HEK293 (cell line): ENCODE data around the gene PIP5KL1.

ENCODE experiments used
- ZNF157 ChIP-seq: fragments of 450-650 bp; formaldehyde crosslinking; IDR thresholded peaks from 2 replicates; pipeline ENCODE4 v1.5.1; 2016; ENCODE audit warnings: missing biosample characterization, missing genetic modification characterization
- ZNF175 ChIP-seq: fragments of 450-650 bp; formaldehyde crosslinking; IDR thresholded peaks from 2 replicates; pipeline ENCODE4 v1.5.1; 2016; ENCODE audit warnings: missing biosample characterization, missing genetic modification characterization
- ZNF350 ChIP-seq: fragments of 450-650 bp; formaldehyde crosslinking; IDR thresholded peaks from 2 replicates; pipeline ENCODE4 v1.5.0; 2017; ENCODE audit warnings: missing biosample characterization, mild to moderate bottlenecking, missing genetic modification characterization
- ZNF416 ChIP-seq: fragments of 450-650 bp; formaldehyde crosslinking; IDR thresholded peaks from 2 replicates; pipeline ENCODE4 v1.5.1; 2016; ENCODE audit warnings: missing biosample characterization, missing genetic modification characterization
- ZNF658 ChIP-seq: fragments of 450-650 bp; formaldehyde crosslinking; IDR thresholded peaks from 2 replicates; pipeline ENCODE4; 2016; ENCODE audit warnings: missing biosample characterization, missing genetic modification characterization
- ZNF701 ChIP-seq: fragments of 450-650 bp; formaldehyde crosslinking; IDR thresholded peaks from 2 replicates; pipeline ENCODE4 v1.5.1; 2016; ENCODE audit warnings: missing biosample characterization, missing genetic modification characterization
- ZNF830 ChIP-seq: fragments of 450-650 bp; IDR thresholded peaks from 2 replicates; pipeline ENCODE4 v1.5.0; 2018; ENCODE audit warnings: missing biosample characterization, missing genetic modification characterization, low read depth, mild to moderate bottlenecking, moderate library complexity
- TF ChIP-seq, protein P1 (sequence below): fragments of 450-650 bp; formaldehyde crosslinking; IDR thresholded peaks from 2 replicates; pipeline ENCODE4 v1.5.1; 2016; ENCODE audit warnings: missing biosample characterization, missing genetic modification characterization
- TF ChIP-seq, protein P2 (sequence below): fragments of 450-650 bp; formaldehyde crosslinking; IDR thresholded peaks from 2 replicates; pipeline ENCODE4 v1.5.1; 2017; ENCODE audit warnings: missing biosample characterization, mild to moderate bottlenecking, missing genetic modification characterization, moderate library complexity
- TF ChIP-seq, protein P3 (sequence below): fragments of 450-650 bp; formaldehyde crosslinking; IDR thresholded peaks from 2 replicates; pipeline ENCODE4 v1.5.1; 2016; ENCODE audit warnings: missing biosample characterization, missing genetic modification characterization
- TF ChIP-seq, protein P4 (sequence below): fragments of 450-650 bp; formaldehyde crosslinking; IDR thresholded peaks from 2 replicates; pipeline ENCODE4 v1.5.1; 2016; ENCODE audit warnings: missing biosample characterization, missing genetic modification characterization

DNA sequence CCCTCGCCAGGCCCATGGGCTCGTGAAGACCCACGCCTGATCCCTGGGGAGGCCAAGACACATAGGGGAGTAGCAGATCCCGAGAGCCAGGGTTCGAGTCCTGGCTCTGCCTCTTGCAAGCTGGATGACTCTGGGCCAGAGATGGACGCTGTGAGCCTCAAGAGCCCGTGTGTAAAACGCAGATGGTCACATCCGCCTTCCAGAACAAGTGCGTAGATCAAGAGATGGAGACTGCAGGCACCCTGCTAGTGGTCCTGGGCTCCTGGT lies 22.0 kb downstream of the PIP5KL1 start:
- TF ChIP-seq ZNF416 (tag by site-specific recombination), result no peak
- TF ChIP-seq, protein P1, sequence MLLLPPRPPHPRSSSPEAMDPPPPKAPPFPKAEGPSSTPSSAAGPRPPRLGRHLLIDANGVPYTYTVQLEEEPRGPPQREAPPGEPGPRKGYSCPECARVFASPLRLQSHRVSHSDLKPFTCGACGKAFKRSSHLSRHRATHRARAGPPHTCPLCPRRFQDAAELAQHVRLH (tag by site-specific recombination), result no peak
- no peak for TF ChIP-seq ZNF175 (tag by site-specific recombination)
- TF ChIP-seq ZNF830 (tag by site-specific recombination), result no peak
- TF ChIP-seq, protein P2, sequence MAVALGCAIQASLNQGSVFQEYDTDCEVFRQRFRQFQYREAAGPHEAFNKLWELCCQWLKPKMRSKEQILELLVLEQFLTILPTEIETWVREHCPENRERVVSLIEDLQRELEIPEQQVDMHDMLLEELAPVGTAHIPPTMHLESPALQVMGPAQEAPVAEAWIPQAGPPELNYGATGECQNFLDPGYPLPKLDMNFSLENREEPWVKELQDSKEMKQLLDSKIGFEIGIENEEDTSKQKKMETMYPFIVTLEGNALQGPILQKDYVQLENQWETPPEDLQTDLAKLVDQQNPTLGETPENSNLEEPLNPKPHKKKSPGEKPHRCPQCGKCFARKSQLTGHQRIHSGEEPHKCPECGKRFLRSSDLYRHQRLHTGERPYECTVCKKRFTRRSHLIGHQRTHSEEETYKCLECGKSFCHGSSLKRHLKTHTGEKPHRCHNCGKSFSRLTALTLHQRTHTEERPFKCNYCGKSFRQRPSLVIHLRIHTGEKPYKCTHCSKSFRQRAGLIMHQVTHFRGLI (tag by site-specific recombination), result no peak
- TF ChIP-seq, protein P3, sequence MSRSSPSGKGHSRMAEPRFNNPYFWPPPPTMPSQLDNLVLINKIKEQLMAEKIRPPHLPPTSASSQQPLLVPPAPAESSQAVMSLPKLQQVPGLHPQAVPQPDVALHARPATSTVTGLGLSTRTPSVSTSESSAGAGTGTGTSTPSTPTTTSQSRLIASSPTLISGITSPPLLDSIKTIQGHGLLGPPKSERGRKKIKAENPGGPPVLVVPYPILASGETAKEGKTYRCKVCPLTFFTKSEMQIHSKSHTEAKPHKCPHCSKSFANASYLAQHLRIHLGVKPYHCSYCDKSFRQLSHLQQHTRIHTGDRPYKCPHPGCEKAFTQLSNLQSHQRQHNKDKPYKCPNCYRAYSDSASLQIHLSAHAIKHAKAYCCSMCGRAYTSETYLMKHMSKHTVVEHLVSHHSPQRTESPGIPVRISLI (tag by site-specific recombination), result no peak
- no peak for TF ChIP-seq ZNF157 (tag by site-specific recombination)
- TF ChIP-seq, protein P4, sequence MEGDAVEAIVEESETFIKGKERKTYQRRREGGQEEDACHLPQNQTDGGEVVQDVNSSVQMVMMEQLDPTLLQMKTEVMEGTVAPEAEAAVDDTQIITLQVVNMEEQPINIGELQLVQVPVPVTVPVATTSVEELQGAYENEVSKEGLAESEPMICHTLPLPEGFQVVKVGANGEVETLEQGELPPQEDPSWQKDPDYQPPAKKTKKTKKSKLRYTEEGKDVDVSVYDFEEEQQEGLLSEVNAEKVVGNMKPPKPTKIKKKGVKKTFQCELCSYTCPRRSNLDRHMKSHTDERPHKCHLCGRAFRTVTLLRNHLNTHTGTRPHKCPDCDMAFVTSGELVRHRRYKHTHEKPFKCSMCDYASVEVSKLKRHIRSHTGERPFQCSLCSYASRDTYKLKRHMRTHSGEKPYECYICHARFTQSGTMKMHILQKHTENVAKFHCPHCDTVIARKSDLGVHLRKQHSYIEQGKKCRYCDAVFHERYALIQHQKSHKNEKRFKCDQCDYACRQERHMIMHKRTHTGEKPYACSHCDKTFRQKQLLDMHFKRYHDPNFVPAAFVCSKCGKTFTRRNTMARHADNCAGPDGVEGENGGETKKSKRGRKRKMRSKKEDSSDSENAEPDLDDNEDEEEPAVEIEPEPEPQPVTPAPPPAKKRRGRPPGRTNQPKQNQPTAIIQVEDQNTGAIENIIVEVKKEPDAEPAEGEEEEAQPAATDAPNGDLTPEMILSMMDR, result no peak
- TF ChIP-seq ZNF658 (tag by site-specific recombination), result no peak
- TF ChIP-seq ZNF350 (tag by site-specific recombination), result no peak
- no peak for TF ChIP-seq ZNF701 (tag by site-specific recombination)
